ENCODE results near the gene HDAC10. TPM values are rescaled to one million over a fixed set of nuclear protein-coding genes. Genes with fewer than 3 reads are reported as not detected.

HDAC10 gene
- total RNA-seq, 1 experiment from 2014 or later = 45.0 TPM

DNA sequence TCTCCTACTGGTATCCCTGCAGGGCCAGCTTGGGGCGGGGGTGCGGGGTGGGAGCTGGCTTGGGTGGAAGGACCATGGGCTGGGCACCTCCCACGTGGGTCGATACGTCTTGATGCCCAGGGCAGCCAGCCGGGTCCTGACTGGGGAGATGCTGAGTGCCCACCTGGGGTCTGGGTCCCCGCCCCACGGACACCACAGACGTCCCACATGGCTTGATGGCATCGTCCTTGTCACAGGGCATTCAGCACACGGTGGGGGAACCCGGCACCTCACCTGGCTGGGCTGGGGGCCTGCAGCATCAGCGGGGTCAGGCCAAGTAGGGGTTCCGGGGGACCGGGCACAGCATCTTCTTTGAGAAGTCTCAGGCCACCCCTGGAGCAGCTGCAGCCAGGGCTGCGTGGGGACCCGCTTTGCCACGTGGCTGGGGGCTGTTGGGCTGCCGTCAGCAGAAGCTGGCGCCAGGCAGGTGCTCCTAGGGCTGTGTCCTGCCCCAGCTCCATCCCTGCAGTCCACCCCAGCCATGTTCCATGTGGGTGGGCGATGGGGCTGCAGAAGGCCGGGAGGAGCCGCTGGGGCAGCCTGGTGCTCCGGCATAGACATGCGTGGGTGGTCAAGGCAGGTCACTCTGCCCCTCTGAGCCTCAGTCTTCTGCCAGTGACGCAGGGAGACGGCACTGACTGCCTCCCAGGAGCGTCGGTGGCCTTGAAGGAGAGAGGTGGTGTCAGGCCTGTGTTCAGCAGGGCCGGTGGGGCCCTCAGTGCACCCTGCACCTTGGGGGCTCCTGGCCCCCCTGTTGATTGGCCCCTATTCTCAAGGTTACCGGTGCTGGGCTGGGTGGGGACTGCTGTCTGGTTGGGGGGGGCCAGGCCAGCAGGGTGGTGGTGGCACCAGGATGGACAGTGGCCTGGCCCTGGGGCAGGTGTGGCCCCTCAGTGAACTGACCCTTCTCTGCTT lies 41.8 kb downstream of the HDAC10 start:
- no peak overlapping the region for H3K4me2 ChIP-seq (ENCODE audit: insufficient read depth, insufficient read length, low read length)
- H3K4me1 ChIP-seq (ENCODE audit: insufficient read depth, low read length) = no peaks in the 10 kb centered on the region
- H3K14ac ChIP-seq (ENCODE audit: insufficient read depth, low read length) = no peak overlapping the region
- H2BK20ac ChIP-seq (ENCODE audit: low read depth, low read length, poor library complexity, severe bottlenecking) = no peak overlapping the region
- H2BK120ac ChIP-seq (ENCODE audit: low read depth, low read length, poor library complexity, severe bottlenecking) = no peak overlapping the region
- H3K23me2 ChIP-seq (ENCODE audit: insufficient read length, low read depth, low read length, poor library complexity, severe bottlenecking) = no peaks in the 10 kb centered on the region
- no peak overlapping the region for H3T11ph ChIP-seq (ENCODE audit: low read length)
- Mint-ChIP-seq H3K27ac (no peak overlapping the region), H3K4me1 (peaks cover 2 to 6% of the 10 kb centered on the region in 2 experiments; a peak in 2 of 4 replicates), H3K27me3 (ENCODE audit: low read depth) (no peaks in the 10 kb centered on the region), H3K4me3 (no peak overlapping the region), H3K9me3 (peaks cover 0 to 8% of the 10 kb centered on the region in 2 experiments; a peak in 1 of 5 replicates), H3K36me3 (ENCODE audit: insufficient read depth in 1 of 3, low read depth in 3 of 3) (peaks cover 26 to 63% (median 63%) of the 10 kb centered on the region in 3 experiments; a peak in 6 of 7 replicates)
- no peak overlapping the region for H2AFZ ChIP-seq (ENCODE audit: low read length)
- no peak overlapping the region for H2BK5ac ChIP-seq (ENCODE audit: insufficient read length, low read length)
- no CpG with 5 or more reads among the region's 31 CpGs for WGBS (ENCODE audit: extremely low coverage, insufficient read length, low lambda C conversion rate)
- no peak overlapping the region for H3K9ac ChIP-seq (ENCODE audit: extremely low read depth, insufficient read length, low read length)
- H2BK12ac ChIP-seq (ENCODE audit: insufficient read length, low read depth, low read length) = no peak overlapping the region
- no peak overlapping the region for H4K91ac ChIP-seq (ENCODE audit: insufficient read length, low read depth, low read length)
- H3K56ac ChIP-seq (ENCODE audit: insufficient read length, low read depth, low read length) = no peak overlapping the region
- no peaks in the 10 kb centered on the region for H3K27me3 ChIP-seq (ENCODE audit: insufficient read depth, low read length)
- H2BK15ac ChIP-seq (ENCODE audit: low read depth, low read length) = no peak overlapping the region
- H3K27ac ChIP-seq (ENCODE audit: insufficient read length, low read depth, low read length) = no peak overlapping the region
- no peak for DNase-seq
- no peak overlapping the region for H2AK5ac ChIP-seq (ENCODE audit: insufficient read length, low read length)
- H3K4ac ChIP-seq (ENCODE audit: low read depth, low read length) = no peak overlapping the region
- H3K18ac ChIP-seq (ENCODE audit: insufficient read length, low read depth, low read length) = no peak overlapping the region
- H4K20me1 ChIP-seq (ENCODE audit: control insufficient read depth, insufficient read depth, insufficient read length) = no peaks in the 10 kb centered on the region
- H4K8ac ChIP-seq (replicated peaks; ENCODE audit: insufficient read length, low read depth, low read length) = no peak overlapping the region
- TF ChIP-seq, protein P1, sequence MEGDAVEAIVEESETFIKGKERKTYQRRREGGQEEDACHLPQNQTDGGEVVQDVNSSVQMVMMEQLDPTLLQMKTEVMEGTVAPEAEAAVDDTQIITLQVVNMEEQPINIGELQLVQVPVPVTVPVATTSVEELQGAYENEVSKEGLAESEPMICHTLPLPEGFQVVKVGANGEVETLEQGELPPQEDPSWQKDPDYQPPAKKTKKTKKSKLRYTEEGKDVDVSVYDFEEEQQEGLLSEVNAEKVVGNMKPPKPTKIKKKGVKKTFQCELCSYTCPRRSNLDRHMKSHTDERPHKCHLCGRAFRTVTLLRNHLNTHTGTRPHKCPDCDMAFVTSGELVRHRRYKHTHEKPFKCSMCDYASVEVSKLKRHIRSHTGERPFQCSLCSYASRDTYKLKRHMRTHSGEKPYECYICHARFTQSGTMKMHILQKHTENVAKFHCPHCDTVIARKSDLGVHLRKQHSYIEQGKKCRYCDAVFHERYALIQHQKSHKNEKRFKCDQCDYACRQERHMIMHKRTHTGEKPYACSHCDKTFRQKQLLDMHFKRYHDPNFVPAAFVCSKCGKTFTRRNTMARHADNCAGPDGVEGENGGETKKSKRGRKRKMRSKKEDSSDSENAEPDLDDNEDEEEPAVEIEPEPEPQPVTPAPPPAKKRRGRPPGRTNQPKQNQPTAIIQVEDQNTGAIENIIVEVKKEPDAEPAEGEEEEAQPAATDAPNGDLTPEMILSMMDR (conservative IDR thresholded peaks at IDR 0.05) = no peak
- H4K5ac ChIP-seq (ENCODE audit: insufficient read length, low read depth, low read length) = no peak overlapping the region
- no peaks in the 10 kb centered on the region for H3K9me3 ChIP-seq (ENCODE audit: control insufficient read depth, low read depth, low read length)
- H3K79me2 ChIP-seq (ENCODE audit: insufficient read depth, low read length) = no peaks in the 10 kb centered on the region; the same call in 1 of the 2 replicates
- H3K79me1 ChIP-seq (ENCODE audit: insufficient read depth, low read depth, low read length, poor library complexity, severe bottlenecking) = no peaks in the 10 kb centered on the region
- no peak overlapping the region for H3K23ac ChIP-seq (ENCODE audit: insufficient read length, low read depth, low read length)

Data from H9 (cell line).